ENCODE measurements around the gene TLN1.

DNA sequence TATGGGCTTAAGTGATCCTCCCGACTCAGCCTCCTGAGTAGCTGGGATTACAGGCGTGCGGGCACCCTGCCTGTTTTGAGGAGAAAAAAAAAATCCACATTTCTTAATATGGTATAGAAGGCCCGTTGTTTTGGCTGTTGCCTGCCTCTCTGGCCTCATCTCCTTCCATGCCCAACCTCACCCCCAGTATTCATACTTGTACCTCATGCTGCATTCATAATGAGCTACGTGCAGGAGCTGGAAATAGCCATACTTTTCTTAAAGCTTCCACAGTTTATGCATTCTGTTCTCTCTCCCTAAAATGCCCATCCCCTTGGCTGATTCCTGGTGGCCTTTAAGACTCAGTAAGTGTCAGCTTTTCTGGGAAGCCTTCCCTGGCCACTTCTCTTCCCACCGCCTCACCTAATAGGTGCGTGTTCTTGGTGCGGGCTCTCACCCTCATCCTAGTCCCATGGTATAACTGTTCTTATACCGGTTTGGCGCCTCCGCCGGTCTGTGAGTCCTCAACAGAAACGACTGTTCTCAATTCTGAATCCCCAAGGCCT, 40.2 kb downstream of the TLN1 start:
- TF ChIP-seq POLR2A (IDR thresholded peaks at IDR 0.05; ENCODE audit: control extremely low read depth in 1 of 2, low read depth in 2 of 2, low read length in 2 of 2) (no peak; a peak in 1 of 3 replicates), GABPA (IDR thresholded peaks at IDR 0.05; ENCODE audit: borderline replicate concordance, insufficient read depth, low read length) (no peak)
